Common myeloid progenitor, CD34-positive (primary cell): ENCODE measurements around the gene ATXN1.
"Not testable (repeated sequence)": the region's sequence is repeated elsewhere in the genome, so short reads cannot be mapped to it uniquely, and the experiment has no call there.

Experiments used
- CTCF ChIA-PET: fragments of 350-600 bp; sonication (Branson Sonifier 250); formaldehyde crosslinking; loops from one replicate; lab custom pipeline; 2021; ENCODE audit warnings: antibody characterized with exemption; lab: Charles Lee
- POLR2A ChIA-PET: fragments of 350-600 bp; sonication (Branson Sonifier 250); formaldehyde crosslinking; loops from one replicate; lab custom pipeline; 2021; ENCODE audit warnings: antibody characterized with exemption; lab: Charles Lee
- DNase-seq, 3 donors: peaks; one replicate each; pipeline versions ENCODE4 v3.0.0 to v3.0.0-alpha.2; 2013
- H3K27ac ChIP-seq, 2 experiments: 1 replicate in 1 of 2; 2 replicates in 1 of 2; pipeline ENCODE4 v1.7.0; 2013; ENCODE audit warnings: inconsistent platforms in 2 of 2, low read length in 2 of 2, mild to moderate bottlenecking in 2 of 2, low read depth in 1 of 2, moderate library complexity in 1 of 2; ENCODE audit not compliant: severe bottlenecking in 2 of 2, insufficient read depth in 1 of 2, poor library complexity in 1 of 2
- H3K27me3 ChIP-seq, 5 experiments: replicated peaks in 2 of 5; 1 replicate in 3 of 5; 2 replicates in 2 of 5; pipeline versions ENCODE4 v1.6.1 to v1.7.0; 2013; ENCODE audit warnings: low read length in 4 of 5, mild to moderate bottlenecking in 2 of 5, moderate library complexity in 2 of 5, inconsistent platforms in 1 of 5; ENCODE audit not compliant: insufficient read depth in 5 of 5, control insufficient read depth in 4 of 5
- H3K36me3 ChIP-seq, 4 experiments: 1 replicate in 2 of 4; 2 replicates in 2 of 4; pipeline versions ENCODE4 v1.6.1 to v1.7.0; 2013; ENCODE audit warnings: low read length in 3 of 4, control low read depth in 1 of 4, mild to moderate bottlenecking in 1 of 4; ENCODE audit not compliant: control insufficient read depth in 4 of 4, insufficient read depth in 4 of 4
- H3K4me1 ChIP-seq, 4 experiments: 1 replicate in 3 of 4; 2 replicates in 1 of 4; pipeline versions ENCODE4 v1.6.1 to v1.7.1; 2013; ENCODE audit warnings: low read length in 3 of 4, mild to moderate bottlenecking in 3 of 4, control low read depth in 1 of 4, inconsistent platforms in 1 of 4, moderate library complexity in 1 of 4; ENCODE audit not compliant: control insufficient read depth in 4 of 4, insufficient read depth in 4 of 4; ENCODE audit errors: control extremely low read depth in 1 of 4
- H3K4me3 ChIP-seq, 7 experiments: 1 replicate in 4 of 7; 2 replicates in 3 of 7; pipeline versions ENCODE4 v1.5.1 to v1.7.0; 2013; ENCODE audit warnings: mild to moderate bottlenecking in 7 of 7, low read length in 6 of 7, moderate library complexity in 6 of 7, inconsistent platforms in 2 of 7, low read depth in 2 of 7, control low read depth in 1 of 7; ENCODE audit not compliant: insufficient read depth in 4 of 7, control insufficient read depth in 1 of 7; ENCODE audit errors: extremely low read depth in 1 of 7
- H3K9me3 ChIP-seq, 5 experiments: 1 replicate in 4 of 5; 2 replicates in 1 of 5; pipeline versions ENCODE4 v1.6.1 to v1.7.1; 2013; ENCODE audit warnings: low read length in 4 of 5, mild to moderate bottlenecking in 2 of 5, inconsistent platforms in 1 of 5, low read depth in 1 of 5, moderate library complexity in 1 of 5; ENCODE audit not compliant: control insufficient read depth in 4 of 5, insufficient read depth in 2 of 5; ENCODE audit errors: control extremely low read depth in 1 of 5
- WGBS: methylation state at CpG from one replicate; pipeline ENCODE4 v1.1.5; 2013; ENCODE audit not compliant: insufficient coverage; 5-methylcytosine and 5-hydroxymethylcytosine counted together

The ATXN1 gene

DNA sequence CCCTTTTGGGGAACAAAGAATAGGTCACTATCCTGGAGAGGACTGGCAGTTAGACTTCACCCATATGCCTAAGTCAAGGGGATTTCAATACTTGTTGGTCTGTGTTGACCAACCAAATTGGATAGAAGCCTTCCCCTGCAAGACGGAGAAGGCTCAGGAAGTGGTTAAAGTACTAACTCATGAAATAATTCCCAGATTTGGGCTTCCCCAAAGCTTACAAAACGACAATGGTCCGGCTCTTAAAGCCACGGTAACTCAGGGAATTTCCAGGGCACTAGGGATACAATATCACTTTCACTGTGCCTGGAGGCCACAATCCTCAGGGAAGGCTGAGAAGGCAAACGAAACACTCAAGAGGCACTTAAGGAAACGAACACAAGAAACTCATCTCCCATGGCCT lies 299.8 kb downstream of the ATXN1 start:
- ChIA-PET CTCF (no interaction called here), POLR2A (no interaction called here)
- H3K27me3 ChIP-seq = no peaks in the 10 kb centered on the region
- H3K4me3 ChIP-seq = no peak overlapping the region
- DNase-seq = no peak
- WGBS = 74% methylated on average over 4 of the region's 6 CpGs
- H3K36me3 ChIP-seq = no peaks in the 10 kb centered on the region
- H3K4me1 ChIP-seq = no peaks in the 10 kb centered on the region
- no peak overlapping the region for H3K27ac ChIP-seq
- H3K9me3 ChIP-seq = peaks cover 0 to 9% (median 0%) of the 10 kb centered on the region in 5 experiments

DNA sequence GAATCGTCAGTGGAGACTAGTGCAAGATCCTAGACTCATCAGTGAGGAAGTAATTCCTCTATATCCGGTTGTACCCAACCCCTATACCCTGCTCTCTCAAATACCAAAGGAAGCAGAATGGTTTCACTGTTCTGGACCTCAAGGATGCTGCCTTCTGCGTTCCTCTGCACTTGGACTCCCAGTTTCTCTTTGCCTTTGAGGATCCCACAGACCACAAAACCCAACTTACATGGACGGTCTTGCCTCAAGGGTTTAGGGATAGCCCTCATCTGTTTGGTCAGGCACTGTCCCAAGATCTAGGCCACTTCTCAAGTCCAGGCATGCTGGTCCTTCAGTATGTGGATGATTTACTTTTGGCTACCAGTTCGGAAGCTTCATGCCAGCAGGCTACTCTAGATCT lies 301.8 kb downstream of the ATXN1 start:
- H3K4me3 ChIP-seq, H3K36me3 ChIP-seq, DNase-seq, CTCF ChIA-PET, POLR2A ChIA-PET, H3K27me3 ChIP-seq, H3K4me1 ChIP-seq, H3K27ac ChIP-seq: not testable (repeated sequence)
- 96% methylated on average over 4 of the region's 5 CpGs for WGBS
- H3K9me3 ChIP-seq = peaks cover 0 to 14% (median 6%) of the 10 kb centered on the region in 5 experiments

DNA sequence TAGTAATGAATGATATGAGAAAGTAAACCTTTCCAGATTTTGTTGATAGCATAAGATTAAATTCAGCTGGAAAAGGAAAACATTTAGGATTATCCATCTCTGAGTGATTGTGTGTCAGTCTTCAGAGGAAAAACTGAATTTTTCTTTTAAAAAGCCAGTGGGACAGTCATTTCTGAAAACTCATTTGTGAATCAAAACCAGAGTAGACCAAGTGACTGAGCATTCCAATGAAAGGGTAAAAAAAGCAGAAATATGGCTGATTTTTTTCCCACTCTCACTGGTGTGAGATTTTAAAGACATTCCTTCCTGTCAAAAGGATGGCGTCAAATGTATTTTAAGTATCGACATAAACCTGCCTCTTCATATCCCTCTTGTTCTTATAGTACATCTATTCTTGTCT lies 308.9 kb downstream of the ATXN1 start:
- CTCF ChIA-PET = no interaction called here
- DNase-seq = no peak
- H3K9me3 ChIP-seq = peaks cover 0 to 6% (median 4%) of the 10 kb centered on the region in 5 experiments
- no peaks in the 10 kb centered on the region for H3K27me3 ChIP-seq
- POLR2A ChIA-PET = no interaction called here
- H3K4me1 ChIP-seq = no peaks in the 10 kb centered on the region
- 80% methylated on average over 1 of the region's 2 CpGs for WGBS
- no peak overlapping the region for H3K4me3 ChIP-seq
- H3K27ac ChIP-seq = no peak overlapping the region
- peaks cover 0 to 6% (median 0%) of the 10 kb centered on the region in 4 experiments for H3K36me3 ChIP-seq

DNA sequence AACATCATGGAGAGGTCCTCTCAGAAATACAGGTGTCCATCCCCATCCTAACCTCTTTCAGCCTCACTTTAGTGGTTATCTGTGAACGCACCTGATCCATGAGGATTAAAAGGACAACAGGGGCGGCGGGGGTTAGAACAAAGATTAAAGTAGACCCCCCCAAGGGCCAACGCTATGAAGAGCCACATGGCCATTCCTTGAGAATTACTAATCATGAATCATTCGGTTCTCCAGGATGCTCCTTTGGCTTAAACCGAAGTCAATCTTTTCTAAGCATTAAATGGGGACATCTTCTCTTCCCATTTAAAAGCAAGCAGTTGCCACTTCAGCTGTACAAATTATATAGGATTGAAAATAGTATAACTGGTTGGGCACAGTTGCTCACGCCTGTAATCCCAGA lies 310.4 kb downstream of the ATXN1 start:
- Histone ChIP-seq H3K27me3 (no peaks in the 10 kb centered on the region), H3K9me3 (peaks cover 0 to 3% (median 0%) of the 10 kb centered on the region in 5 experiments), H3K27ac (no peak overlapping the region), H3K4me1 (no peaks in the 10 kb centered on the region), H3K4me3 (no peak overlapping the region), H3K36me3 (peaks cover 0 to 2% (median 0%) of the 10 kb centered on the region in 4 experiments)
- ChIA-PET POLR2A (no interaction called here), CTCF (no interaction called here)
- no peak for DNase-seq
- WGBS = 100% methylated on average over 4 of the region's 7 CpGs

DNA sequence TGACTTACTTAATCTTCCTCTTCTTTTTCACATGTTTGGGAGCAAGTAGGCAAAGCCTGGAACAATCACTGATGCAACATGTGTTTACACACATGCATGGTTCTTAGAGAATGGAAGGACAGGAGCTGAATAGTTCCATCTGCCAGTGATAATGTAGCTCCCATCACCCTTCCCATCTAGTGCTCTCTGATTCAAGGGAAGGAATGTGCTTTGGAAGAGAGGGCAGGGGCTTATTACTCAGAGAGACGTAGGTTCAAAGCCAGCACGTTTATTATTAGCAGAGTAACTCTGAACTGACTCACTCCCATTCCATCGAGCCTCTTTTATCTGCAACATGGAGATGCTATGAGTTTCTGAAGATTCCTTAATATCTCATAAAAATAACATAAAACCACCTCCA lies 311.0 kb downstream of the ATXN1 start:
- no peaks in the 10 kb centered on the region for H3K9me3 ChIP-seq
- no peaks in the 10 kb centered on the region for H3K4me1 ChIP-seq
- H3K27me3 ChIP-seq = no peaks in the 10 kb centered on the region
- CTCF ChIA-PET = no interaction called here
- no peak overlapping the region for H3K27ac ChIP-seq
- no peak for DNase-seq
- H3K4me3 ChIP-seq = no peak overlapping the region
- POLR2A ChIA-PET = no interaction called here
- no peaks in the 10 kb centered on the region for H3K36me3 ChIP-seq
- WGBS = 100% methylated on average over 2 of the region's 3 CpGs

DNA sequence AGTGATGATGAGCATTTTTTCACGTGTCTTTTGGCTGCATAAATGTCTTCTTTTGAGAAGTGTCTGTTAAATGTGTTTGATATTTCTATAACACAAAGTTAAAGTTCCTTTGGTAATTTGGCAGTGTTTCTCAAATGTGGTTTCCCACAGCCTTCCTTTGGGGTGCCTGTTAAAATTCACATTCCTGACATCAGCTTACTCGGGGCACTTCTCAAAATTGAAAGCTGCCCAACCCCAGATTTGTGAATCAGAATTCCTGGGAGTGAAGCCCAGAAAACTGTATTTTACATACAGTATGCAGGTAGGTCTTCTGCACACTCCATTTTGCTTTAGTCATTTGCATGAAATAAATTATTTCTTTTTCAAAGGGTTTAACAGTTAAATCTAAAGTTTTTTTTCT lies 315.0 kb downstream of the ATXN1 start:
- Histone ChIP-seq H3K27me3 (no peaks in the 10 kb centered on the region), H3K27ac (no peak overlapping the region), H3K4me1 (no peaks in the 10 kb centered on the region), H3K4me3 (no peak overlapping the region), H3K9me3 (no peaks in the 10 kb centered on the region), H3K36me3 (no peaks in the 10 kb centered on the region)
- ChIA-PET POLR2A (no interaction called here), CTCF (no interaction called here)
- DNase-seq = peak in 1 of 3 donors; percentile 11
- whole genome bisulfite sequencing = 50% methylated on average over 1 of the region's 2 CpGs

DNA sequence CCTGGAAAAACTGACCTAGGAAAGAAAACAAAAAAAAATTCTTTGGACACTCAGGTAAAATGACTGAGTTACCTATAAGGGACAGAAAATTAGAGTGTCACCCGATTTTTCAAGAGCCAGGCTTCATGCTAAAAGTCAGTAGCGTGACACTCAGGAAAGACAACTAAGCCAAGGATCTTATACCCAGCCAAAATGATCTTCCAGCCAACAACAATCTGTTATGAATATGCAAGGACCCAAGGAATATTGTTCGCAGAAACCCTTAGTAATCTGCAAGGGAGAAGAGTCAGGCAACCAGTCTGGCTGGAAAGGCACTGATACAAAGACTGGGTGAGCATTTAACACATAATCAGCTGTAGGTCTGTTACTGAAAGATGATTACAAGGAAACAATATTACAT lies 319.2 kb downstream of the ATXN1 start:
- POLR2A ChIA-PET = no interaction called here
- no peak overlapping the region for H3K4me3 ChIP-seq
- H3K4me1 ChIP-seq = peaks cover 0 to 4% (median 3%) of the 10 kb centered on the region in 4 experiments
- DNase-seq = no peak
- H3K9me3 ChIP-seq = no peaks in the 10 kb centered on the region
- CTCF ChIA-PET = no interaction called here
- H3K27ac ChIP-seq = no peak overlapping the region
- no peaks in the 10 kb centered on the region for H3K27me3 ChIP-seq
- H3K36me3 ChIP-seq = no peaks in the 10 kb centered on the region
- 100% methylated on average over 3 of the region's 3 CpGs for WGBS
